Measurements from ENCODE around the gene CAMK2N1. TPM values are rescaled to one million over a fixed set of nuclear protein-coding genes. Genes with fewer than 3 reads are reported as not detected.

The CAMK2N1 gene
- 6.2 and 10.8 TPM in 2 replicates for total RNA-seq

DNA sequence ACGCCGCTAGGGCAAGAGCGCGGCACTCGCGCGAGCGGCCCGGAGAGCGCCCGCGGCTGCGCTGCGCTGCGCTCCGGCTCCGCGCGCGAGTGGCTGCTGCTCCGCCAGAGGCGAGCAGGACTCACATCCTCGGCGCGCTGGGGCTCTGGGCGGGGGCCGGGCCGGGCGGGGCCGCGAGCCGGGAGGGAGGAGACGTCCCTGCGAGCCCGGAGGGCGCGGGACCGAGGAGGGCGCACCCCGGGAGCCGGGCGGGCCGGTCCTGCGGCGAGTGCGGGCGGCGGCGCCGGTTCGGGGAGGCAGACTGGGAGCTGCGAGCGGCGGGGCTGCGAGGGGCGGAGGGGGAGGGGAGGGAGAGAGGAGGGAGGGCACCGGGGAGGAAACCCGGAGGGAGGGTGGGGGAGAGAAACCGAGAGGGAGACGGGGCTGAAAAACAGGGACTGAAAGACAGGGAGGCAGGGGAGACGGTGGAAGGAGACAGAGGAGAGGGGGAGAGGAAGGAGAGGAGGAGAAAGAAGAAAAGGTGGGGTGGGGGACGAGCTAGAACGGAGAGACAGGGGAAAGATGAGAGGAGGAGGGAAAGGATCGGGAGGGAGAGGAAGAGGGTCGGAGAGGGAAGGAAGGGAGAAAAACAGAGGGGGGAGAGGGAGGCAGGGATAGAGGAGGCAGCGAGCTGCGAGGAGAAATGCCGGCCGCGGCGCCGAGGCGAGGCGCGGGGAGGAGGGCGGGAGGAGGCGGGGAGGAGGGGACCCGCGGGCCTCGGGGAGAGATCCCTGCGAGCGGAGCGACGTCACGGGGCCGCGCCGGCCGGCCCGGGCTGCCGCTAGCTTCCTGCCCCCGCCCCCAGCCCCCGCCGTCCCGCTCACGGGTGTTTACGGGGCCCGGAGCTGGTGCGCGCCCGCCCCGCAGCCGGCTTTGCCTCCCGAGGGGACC, at the start of gene CAMK2N1:
Gene CAMK2N1 (minus strand): TSS at position 684 of the 930 bp plus-strand sequence. CDS start 831 bp downstream, outside the sequence.

DNA sequence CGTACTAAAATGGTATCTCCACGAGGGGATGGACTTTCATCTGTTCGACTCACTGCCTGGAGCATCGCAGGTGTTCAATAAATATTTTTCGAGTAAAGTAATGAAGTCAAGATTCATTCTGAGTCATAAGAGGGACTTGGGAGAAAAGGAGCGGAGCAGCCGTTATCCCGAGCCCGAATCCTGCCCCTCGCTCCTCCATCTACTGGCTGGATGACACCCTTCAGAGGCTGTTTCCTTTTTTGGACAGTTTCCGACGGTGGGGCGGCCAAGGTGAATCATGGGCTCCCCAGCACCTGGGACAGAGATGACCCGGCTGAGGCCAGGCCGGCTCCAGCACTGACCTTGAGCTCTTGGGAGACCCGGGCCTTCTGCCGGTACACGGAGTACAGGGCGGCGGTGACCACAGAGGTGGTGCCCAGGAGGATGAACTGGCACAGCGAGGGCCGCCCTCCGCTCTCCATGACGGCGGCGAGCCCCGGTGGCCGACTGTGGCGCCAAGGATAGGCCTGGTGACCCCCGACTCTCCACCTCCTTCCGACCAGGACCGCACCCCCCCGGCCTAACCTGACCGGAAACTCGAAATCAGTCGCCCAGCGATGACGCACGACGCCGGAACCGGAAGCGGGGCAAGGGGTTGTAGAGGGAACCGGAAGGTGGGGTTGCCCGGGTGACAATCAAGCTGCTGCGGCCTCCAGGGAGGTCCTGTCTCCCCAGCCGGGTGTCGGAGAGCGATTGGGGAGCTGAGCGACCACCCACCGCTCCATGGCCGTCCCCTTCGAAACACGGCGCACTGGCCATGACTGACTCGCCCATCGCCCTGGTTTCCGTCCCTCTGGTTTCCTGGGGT, 21.8 kb upstream of the CAMK2N1 start, which contains the start of gene MUL1:
Gene MUL1 (minus strand): TSS at position 588 of the 847 bp plus-strand sequence. CDS start 127 bp downstream, at position 461.

Other genes with a start within 250 kb of the CAMK2N1 start
- not detected in 2 replicates for gene VWA5B1, start 195.3 kb downstream of the CAMK2N1 start, total RNA-seq
- gene MUL1, start 21.9 kb upstream of the CAMK2N1 start, total RNA-seq: 24.7 and 28.0 TPM in 2 replicates
- not detected in 2 replicates for gene FAM43B, start 66.4 kb upstream of the CAMK2N1 start, total RNA-seq
- gene CDA, start 102.9 kb upstream of the CAMK2N1 start, total RNA-seq: 2.6 and 8.2 TPM in 2 replicates
- 60.1 and 74.5 TPM in 2 replicates for gene PINK1, start 147.2 kb upstream of the CAMK2N1 start, total RNA-seq
- 235 and 305 TPM in 2 replicates for gene DDOST, start 175.2 kb upstream of the CAMK2N1 start, total RNA-seq
- gene KIF17, start 231.8 kb upstream of the CAMK2N1 start, total RNA-seq: 1.7 TPM in 2 replicates
- gene SH2D5, start 246.5 kb upstream of the CAMK2N1 start, total RNA-seq: 31.5 and 64.6 TPM in 2 replicates